Esophagus muscularis mucosa (tissue), 4 donors: ENCODE results near the gene TMTC2. TPM values are rescaled to one million over a fixed set of nuclear protein-coding genes. Genes with fewer than 3 reads are reported as not detected.

Experiments used
- DNase-seq: peaks from one replicate; pipeline ENCODE4 v3.0.0-alpha.2; 2017; ENCODE audit errors: extremely low spot score
- H3K27ac ChIP-seq, 4 donors: fragments of 200-600 bp; sonication (generic); replicated peaks in 1 of 4; 1 replicate in 3 of 4; 2 replicates in 1 of 4; pipeline ENCODE4 v1.5.1; 2016 to 2019; ENCODE audit warnings: mild to moderate bottlenecking in 1 of 4
- H3K27me3 ChIP-seq, 4 donors: fragments of 200-600 bp; sonication (generic); one replicate each; pipeline versions ENCODE4 v1.5.1 to v1.6.0; 2016 to 2019
- H3K36me3 ChIP-seq, 4 donors: fragments of 200-600 bp; sonication (generic); one replicate each; pipeline ENCODE4 v1.5.1; 2016 to 2019
- H3K4me1 ChIP-seq, 4 donors: fragments of 200-600 bp; sonication (generic); one replicate each; pipeline ENCODE4 v1.5.1; 2016 to 2019
- H3K4me3 ChIP-seq, 4 donors: fragments of 200-600 bp; sonication (generic); 1 replicate in 2 of 4; 2 replicates in 2 of 4; pipeline ENCODE4 v1.5.1; 2016 to 2019; ENCODE audit warnings: mild to moderate bottlenecking in 4 of 4, moderate library complexity in 1 of 4
- H3K9me3 ChIP-seq, 4 donors: fragments of 200-600 bp; sonication (generic); 1 replicate in 3 of 4; 2 replicates in 1 of 4; pipeline ENCODE4 v1.5.1; 2016 to 2019
- EP300 ChIP-seq: sonication (generic); formaldehyde crosslinking; IDR thresholded peaks from one replicate; pipeline ENCODE4 v1.6.1; 2017; ENCODE audit warnings: antibody characterized with exemption
- POLR2A ChIP-seq: fragments of 450-650 bp; IDR thresholded peaks from one replicate; pipeline ENCODE4 v1.6.1; 2017; ENCODE audit warnings: antibody characterized with exemption, moderate library complexity, mild to moderate bottlenecking, low read depth
- POLR2AphosphoS5 ChIP-seq, 2 donors: sonication (generic); formaldehyde crosslinking; IDR thresholded peaks; one replicate each; pipeline ENCODE4 v1.6.1; 2017; ENCODE audit warnings: antibody characterized with exemption in 2 of 2
- WGBS: methylation state at CpG from one replicate; pipeline ENCODE4 v1.1.5; 2018; 5-methylcytosine and 5-hydroxymethylcytosine counted together
- intact Hi-C: fragments of 100-400 bp; cut with DNase I; formaldehyde crosslinking; loops from one replicate; pipeline ENCODE4 v1.15.1; 2023
- total RNA-seq, 4 donors: library from RNA; depleted of rRNA; stranded (reverse); fragments of >200 nt; gene quantifications; one replicate each; pipeline versions ENCODE4 v1.1.0 to v1.2.1, GENCODE V29; 2016
- TF ChIP-seq, protein P1 (sequence below), 3 experiments: fragments of 200-600 bp in 2 of 3; fragments of 450-650 bp in 1 of 3; sonication (generic) in 2 of 3; IDR thresholded peaks; one replicate each; pipeline ENCODE4 v1.5.1; 2017 to 2019; ENCODE audit warnings: antibody characterized with exemption in 3 of 3, mild to moderate bottlenecking in 2 of 3, moderate library complexity in 1 of 3

TMTC2 gene
- total RNA-seq, 4 donors from 2014 or later, result 4.7 to 8.7 (median 7.3) TPM

DNA sequence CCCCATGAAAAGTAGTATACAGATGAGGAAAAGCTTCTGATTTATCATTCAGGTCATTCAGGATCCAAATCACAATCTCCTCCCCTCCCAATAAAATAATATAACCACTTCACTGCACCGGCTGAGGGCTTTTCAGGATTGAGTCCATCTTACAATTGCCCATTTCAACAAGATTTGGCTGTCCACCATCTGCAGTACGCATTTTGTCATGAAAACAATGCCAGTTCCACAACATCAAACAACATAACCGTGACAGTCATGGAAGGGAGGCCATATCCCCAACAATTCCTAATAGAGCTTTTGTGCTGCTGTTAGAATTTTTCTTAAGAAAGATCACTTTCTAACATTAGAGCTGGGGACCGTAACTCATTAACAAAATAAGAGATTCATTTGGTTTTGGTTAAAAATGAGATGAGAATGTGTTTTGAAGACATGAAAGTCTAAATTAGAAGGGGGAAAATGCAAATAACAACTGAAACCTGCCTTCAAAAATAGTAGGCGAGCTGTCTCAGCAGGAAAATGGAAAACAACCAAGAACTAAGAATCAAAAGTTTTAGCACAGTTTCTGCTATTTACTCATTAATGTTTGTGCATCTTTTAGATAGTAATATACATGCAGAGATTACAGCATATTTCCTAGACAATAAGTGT, 38.3 kb upstream of the TMTC2 start:
- H3K4me3 ChIP-seq, result no peak overlapping the region
- no peak for DNase-seq
- no peaks in the 10 kb centered on the region for H3K9me3 ChIP-seq
- no peaks in the 10 kb centered on the region for H3K36me3 ChIP-seq
- peaks cover 0 to 3% (median 0%) of the 10 kb centered on the region in 4 donors for H3K4me1 ChIP-seq
- no peak overlapping the region for H3K27ac ChIP-seq
- no peak for TF ChIP-seq POLR2A
- TF ChIP-seq, protein P1, sequence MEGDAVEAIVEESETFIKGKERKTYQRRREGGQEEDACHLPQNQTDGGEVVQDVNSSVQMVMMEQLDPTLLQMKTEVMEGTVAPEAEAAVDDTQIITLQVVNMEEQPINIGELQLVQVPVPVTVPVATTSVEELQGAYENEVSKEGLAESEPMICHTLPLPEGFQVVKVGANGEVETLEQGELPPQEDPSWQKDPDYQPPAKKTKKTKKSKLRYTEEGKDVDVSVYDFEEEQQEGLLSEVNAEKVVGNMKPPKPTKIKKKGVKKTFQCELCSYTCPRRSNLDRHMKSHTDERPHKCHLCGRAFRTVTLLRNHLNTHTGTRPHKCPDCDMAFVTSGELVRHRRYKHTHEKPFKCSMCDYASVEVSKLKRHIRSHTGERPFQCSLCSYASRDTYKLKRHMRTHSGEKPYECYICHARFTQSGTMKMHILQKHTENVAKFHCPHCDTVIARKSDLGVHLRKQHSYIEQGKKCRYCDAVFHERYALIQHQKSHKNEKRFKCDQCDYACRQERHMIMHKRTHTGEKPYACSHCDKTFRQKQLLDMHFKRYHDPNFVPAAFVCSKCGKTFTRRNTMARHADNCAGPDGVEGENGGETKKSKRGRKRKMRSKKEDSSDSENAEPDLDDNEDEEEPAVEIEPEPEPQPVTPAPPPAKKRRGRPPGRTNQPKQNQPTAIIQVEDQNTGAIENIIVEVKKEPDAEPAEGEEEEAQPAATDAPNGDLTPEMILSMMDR (IDR thresholded peaks at IDR 0.05), result no peak
- TF ChIP-seq POLR2AphosphoS5 (IDR thresholded peaks at IDR 0.05), result no peak
- no peak for TF ChIP-seq EP300
- 87% methylated on average over 5 of the region's 5 CpGs for WGBS
- H3K27me3 ChIP-seq, result no peaks in the 10 kb centered on the region
- intact Hi-C loops, result no loop called here

DNA sequence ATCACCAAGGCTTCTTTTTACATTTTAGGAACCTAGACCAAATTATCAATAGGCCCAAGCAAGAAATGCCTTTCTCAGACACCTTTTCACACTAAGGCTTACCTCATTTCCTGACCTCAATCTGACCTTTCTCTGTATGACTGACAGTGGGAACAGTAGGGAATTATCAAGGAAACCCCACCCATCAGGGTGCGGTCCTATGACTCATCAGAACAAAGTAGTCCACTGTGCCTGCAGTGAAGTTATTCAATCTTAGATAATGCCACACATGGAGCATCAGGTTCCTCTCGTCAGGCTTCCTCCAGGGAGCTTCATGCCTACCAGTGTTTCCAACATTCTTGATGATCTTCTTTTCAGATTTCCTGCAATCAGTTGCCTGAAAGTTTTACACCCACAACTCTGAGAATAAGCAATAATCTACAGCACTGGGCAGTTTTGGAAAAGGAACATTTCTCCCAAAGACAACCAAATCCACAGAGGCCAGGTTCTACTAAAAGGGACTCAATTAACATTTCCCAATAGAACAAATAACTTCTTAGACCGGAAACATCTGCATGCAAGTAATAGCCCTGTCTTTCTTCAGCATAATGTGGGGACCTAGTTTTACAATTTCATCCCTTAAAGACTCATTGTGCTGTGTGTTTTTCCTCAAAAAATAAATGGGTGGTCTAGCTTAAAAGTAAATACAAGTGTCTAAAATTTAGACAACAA, 35.9 kb upstream of the TMTC2 start:
- H3K9me3 ChIP-seq, result no peaks in the 10 kb centered on the region
- intact Hi-C loops, result no loop called here
- DNase-seq, result no peak
- 63% methylated on average over 3 of the region's 3 CpGs for WGBS
- no peaks in the 10 kb centered on the region for H3K27me3 ChIP-seq
- no peak overlapping the region for H3K27ac ChIP-seq
- no peak overlapping the region for H3K4me3 ChIP-seq
- no peaks in the 10 kb centered on the region for H3K36me3 ChIP-seq
- peaks cover 0 to 3% (median 0%) of the 10 kb centered on the region in 4 donors for H3K4me1 ChIP-seq
- TF ChIP-seq EP300 (no peak), POLR2A (no peak), POLR2AphosphoS5 (IDR thresholded peaks at IDR 0.05) (peak; percentile 11 to 24)
- TF ChIP-seq, protein P1 (IDR thresholded peaks at IDR 0.05), result no peak

DNA sequence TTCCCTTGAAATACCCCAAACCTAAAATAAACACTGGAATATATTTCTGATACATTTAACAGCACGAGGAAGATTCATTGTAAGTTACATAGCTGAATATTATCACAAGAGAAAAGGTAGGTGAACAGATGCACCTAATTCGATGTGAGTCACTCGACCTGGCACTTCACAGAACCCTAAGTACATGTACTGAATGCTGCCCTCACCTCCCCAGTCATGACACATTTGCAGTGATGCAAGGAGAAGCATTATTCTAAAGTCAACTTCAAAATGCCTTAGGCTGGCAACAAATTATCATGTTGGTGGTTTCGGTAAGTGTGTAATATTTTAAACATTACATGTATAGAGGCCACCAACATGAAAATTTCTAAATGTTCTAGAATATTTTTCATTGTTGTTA, 35.2 kb upstream of the TMTC2 start:
- Histone ChIP-seq H3K27ac (no peak overlapping the region), H3K4me1 (peaks cover 0 to 3% (median 0%) of the 10 kb centered on the region in 4 donors), H3K4me3 (no peak overlapping the region), H3K36me3 (no peaks in the 10 kb centered on the region), H3K9me3 (no peaks in the 10 kb centered on the region), H3K27me3 (no peaks in the 10 kb centered on the region)
- TF ChIP-seq, protein P1 (IDR thresholded peaks at IDR 0.05), result no peak
- no peak for TF ChIP-seq EP300
- no peak for TF ChIP-seq POLR2A
- TF ChIP-seq POLR2AphosphoS5 (IDR thresholded peaks at IDR 0.05), result no peak
- DNase-seq, result no peak
- intact Hi-C loops, result no loop called here
- 87% methylated on average over 4 of the region's 4 CpGs for WGBS

DNA sequence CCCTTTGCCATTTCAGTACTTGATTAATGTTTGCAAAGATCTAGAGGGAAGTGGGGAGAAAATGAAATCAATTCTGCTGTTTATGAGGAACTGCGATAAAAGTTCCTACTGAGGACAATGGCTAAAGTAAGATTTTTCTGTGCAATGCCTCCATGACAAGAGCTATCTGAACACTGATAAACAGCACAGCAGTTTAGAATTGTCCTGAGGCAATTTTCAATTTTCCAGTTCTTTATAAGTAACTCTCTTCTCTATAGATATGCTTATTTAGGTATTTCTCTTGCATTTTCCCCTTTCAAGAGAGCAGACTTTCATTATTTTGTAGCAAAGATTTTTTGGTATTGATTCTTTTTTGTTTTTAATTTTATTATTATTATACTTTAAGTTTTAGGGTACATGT, 34.6 kb upstream of the TMTC2 start:
- peaks cover 0 to 3% (median 0%) of the 10 kb centered on the region in 4 donors for H3K4me1 ChIP-seq
- no peak for DNase-seq
- no peaks in the 10 kb centered on the region for H3K27me3 ChIP-seq
- intact Hi-C loops, result no loop called here
- no peaks in the 10 kb centered on the region for H3K9me3 ChIP-seq
- no peaks in the 10 kb centered on the region for H3K36me3 ChIP-seq
- no peak for TF ChIP-seq POLR2AphosphoS5 (IDR thresholded peaks at IDR 0.05)
- TF ChIP-seq EP300, result no peak
- TF ChIP-seq POLR2A, result no peak
- TF ChIP-seq, protein P1 (IDR thresholded peaks at IDR 0.05), result no peak
- H3K27ac ChIP-seq, result no peak overlapping the region
- WGBS, result 83% methylated on average over 1 of the region's 1 CpG
- no peak overlapping the region for H3K4me3 ChIP-seq
